Vagina (tissue), 2 donors: ENCODE data around the gene CPSF4L.

Experiments
- CTCF ChIP-seq, 3 experiments: fragments of 450-650 bp in 2 of 3; fragments of 200-600 bp in 1 of 3; sonication (generic) in 1 of 3; IDR thresholded peaks; one replicate each; pipeline ENCODE4 v1.5.1; 2017 to 2019; ENCODE audit warnings: antibody characterized with exemption in 3 of 3, mild to moderate bottlenecking in 2 of 3, moderate library complexity in 2 of 3
- POLR2A ChIP-seq, 2 donors: fragments of 450-650 bp; IDR thresholded peaks; one replicate each; pipeline ENCODE4 v1.6.1; 2017; ENCODE audit warnings: antibody characterized with exemption in 2 of 2, mild to moderate bottlenecking in 2 of 2, moderate library complexity in 2 of 2

DNA sequence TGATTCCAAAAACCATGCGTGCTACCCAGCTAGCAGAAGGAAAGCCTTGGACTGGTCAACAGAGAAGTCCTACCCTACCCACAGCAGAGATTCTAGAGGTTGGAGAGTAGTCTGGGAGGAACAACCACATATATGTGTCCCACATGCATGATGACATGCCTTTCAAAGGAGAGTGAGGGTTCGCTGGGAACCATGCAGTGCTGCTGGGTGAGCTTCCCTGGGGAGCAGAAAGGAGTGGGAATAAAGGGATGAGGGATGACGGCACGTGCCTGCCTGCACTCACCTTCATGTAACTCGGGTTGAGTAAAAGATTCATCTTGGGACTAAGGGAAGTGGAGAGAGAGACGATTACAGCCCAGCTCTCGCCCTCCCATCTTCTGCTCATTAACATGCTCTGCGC is 9.8 kb downstream of the CPSF4L start:
- no peak for TF ChIP-seq POLR2A (IDR thresholded peaks at IDR 0.05)
- no peak for TF ChIP-seq CTCF (IDR thresholded peaks at IDR 0.05)
